Activated naive CD4-positive, alpha-beta T cell treated with anti-CD3 and anti-CD28 coated beads for 36 hours (primary cell): ENCODE measurements around the gene OR5H2. TPM values are rescaled to one million over a fixed set of nuclear protein-coding genes. Genes with fewer than 3 reads are reported as not detected.

Source experiments
- total RNA-seq, 2 experiments: library from RNA; stranded (reverse); gene quantifications; one replicate each; pipeline ENCODE4 v1.2.3, GENCODE V29; 2021

The OR5H2 gene
- total RNA-seq, 2 experiments from 2014 or later, result not detected

Other genes with a start within 250 kb of the OR5H2 start
- not detected for gene GABRR3, start 247.2 kb upstream of the OR5H2 start, total RNA-seq
- gene OR5AC2, start 195.3 kb upstream of the OR5H2 start, total RNA-seq, result not detected
- gene OR5H1, start 151.8 kb upstream of the OR5H2 start, total RNA-seq, result not detected
- gene OR5H14, start 135.0 kb upstream of the OR5H2 start, total RNA-seq, result not detected
- not detected for gene OR5H15, start 115.8 kb upstream of the OR5H2 start, total RNA-seq
- gene OR5H6, start 18.3 kb upstream of the OR5H2 start, total RNA-seq, result not detected
- not detected for gene OR5K4, start 71.3 kb downstream of the OR5H2 start, total RNA-seq
- not detected for gene OR5K3, start 108.2 kb downstream of the OR5H2 start, total RNA-seq
- not detected for gene OR5K1, start 180.7 kb downstream of the OR5H2 start, total RNA-seq
- not detected for gene OR5K2, start 215.2 kb downstream of the OR5H2 start, total RNA-seq
- gene CLDND1, start 240.4 kb downstream of the OR5H2 start, total RNA-seq, result 10 to 100 TPM; 91.7 to 94.6 TPM
- under 1 TPM; 0.25 to 0.26 TPM for gene GPR15, start 249.5 kb downstream of the OR5H2 start, total RNA-seq